Urinary bladder (tissue), 4 donors: ENCODE data around the gene MRPS22. TPM values are rescaled to one million over a fixed set of nuclear protein-coding genes. Genes with fewer than 3 reads are reported as not detected.

Experiments
- DNase-seq: peaks from one replicate; pipeline ENCODE4 v3.0.0-alpha.2; 2015; ENCODE audit errors: extremely low spot score
- H3K27ac ChIP-seq: one replicate; pipeline ENCODE4 v1.5.1; 2013; ENCODE audit warnings: low read depth, mild to moderate bottlenecking, moderate library complexity
- H3K36me3 ChIP-seq: one replicate; pipeline ENCODE4 v1.6.1; 2013; ENCODE audit warnings: mild to moderate bottlenecking, moderate library complexity; ENCODE audit not compliant: insufficient read depth
- H3K4me1 ChIP-seq: one replicate; pipeline ENCODE4 v1.6.1; 2013; ENCODE audit warnings: mild to moderate bottlenecking, moderate library complexity; ENCODE audit not compliant: insufficient read depth
- H3K4me3 ChIP-seq: one replicate; pipeline ENCODE4 v1.5.1; 2013; ENCODE audit warnings: low read depth, low read length
- WGBS: extraction: QIAGEN DNeasy Blood & Tissue Kit; methylation state at CpG from one replicate; pipeline ENCODE4 v1.1.7; 2013; 5-methylcytosine and 5-hydroxymethylcytosine counted together
- polyA plus RNA-seq: library from polyadenylated mRNA; stranded (reverse); fragments of 200-250 nt; gene quantifications from one replicate; pipeline ENCODE4 v1.2.3, GENCODE V29; 2013
- total RNA-seq: library from RNA; depleted of rRNA; stranded (reverse); fragments of >200 nt; gene quantifications from one replicate; pipeline ENCODE4 v1.2.3, GENCODE V29; 2014
- donor health status: healthy with polysubstance abuse.
- donor health status: healthy.

The MRPS22 gene
- total and polyA plus RNA-seq, 2 donors = 42.2 to 62.1 TPM

DNA sequence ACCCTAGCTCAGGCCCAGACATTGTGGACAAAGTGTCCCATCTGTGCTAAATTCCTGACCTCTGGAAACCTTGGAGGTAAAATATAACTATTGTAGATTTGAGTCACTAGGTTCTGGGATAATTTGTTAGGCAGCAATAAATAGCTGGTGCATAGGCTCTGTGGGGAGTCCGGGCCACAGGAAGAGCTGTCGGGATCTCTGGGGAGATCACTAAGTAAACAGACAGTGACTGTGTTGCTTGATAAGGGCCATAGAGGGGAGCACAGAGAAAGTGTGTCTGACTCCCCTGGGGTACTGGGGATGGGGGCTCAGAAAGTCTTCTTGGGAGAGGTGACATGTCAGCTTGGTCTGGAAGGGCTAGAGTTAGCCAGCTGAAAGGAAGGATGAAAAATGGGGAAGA, 37.7 kb upstream of the MRPS22 start:
- Histone ChIP-seq H3K4me1 (no peaks in the 10 kb centered on the region), H3K27ac (no peak overlapping the region), H3K4me3 (no peak overlapping the region), H3K36me3 (no peaks in the 10 kb centered on the region)
- no peak for DNase-seq
- 80% methylated on average over 2 of the region's 2 CpGs for WGBS

- DNase-seq = no peak
- Histone ChIP-seq H3K27ac (no peak overlapping the region), H3K4me3 (no peak overlapping the region), H3K36me3 (no peaks in the 10 kb centered on the region), H3K4me1 (no peaks in the 10 kb centered on the region)
- WGBS = 85% methylated on average over 1 of the region's 1 CpG
These were observed 36.7 kb upstream of the MRPS22 start for GRCh38 chr3:139307072-139307491.

DNA sequence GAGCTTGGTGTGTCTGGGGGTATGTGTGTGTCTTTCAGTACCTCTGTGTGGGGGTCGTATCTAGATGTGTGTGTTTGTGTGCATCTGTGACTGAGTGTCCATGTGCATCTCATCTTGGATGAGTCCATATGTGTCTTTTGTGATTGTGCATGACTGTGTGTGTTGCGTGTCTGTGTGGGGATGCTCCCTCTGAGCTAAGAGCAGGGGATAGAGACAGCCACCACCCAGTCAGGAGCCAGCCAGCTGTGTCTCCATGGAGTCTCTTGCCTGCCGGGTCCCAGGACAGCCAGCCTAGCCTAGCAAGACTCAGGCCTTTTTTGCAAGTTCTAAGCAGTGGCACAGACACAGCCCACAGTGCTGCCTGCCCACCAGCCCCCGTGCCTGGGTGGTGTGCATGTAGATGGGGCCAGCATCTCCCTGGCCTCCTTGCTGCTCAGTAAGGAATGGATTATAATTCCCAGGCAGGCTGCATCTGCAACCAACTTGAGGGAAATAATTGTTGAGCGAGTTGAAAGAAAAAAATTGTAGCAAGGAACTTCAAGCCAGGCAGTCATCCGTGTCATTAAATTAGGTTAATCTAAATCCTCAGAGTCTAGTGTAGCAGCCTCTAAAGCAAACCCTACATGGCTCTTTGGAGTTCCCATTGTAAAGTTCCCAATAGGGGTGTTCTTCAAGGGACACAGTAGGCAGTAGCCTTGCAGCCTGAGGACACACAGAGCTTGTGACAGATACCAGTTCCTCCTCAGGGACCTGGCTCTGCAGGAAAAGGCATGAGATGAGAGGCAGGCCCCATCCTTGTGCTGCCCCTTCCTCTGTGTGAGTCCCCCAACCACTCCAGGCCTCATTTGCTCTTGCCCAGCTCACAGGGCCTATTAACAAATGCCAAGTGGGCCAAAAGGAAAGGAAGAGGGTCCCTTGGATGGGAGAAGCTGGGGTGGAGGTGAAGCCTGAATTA, 35.9 kb upstream of the MRPS22 start:
- DNase-seq = no peak
- Histone ChIP-seq H3K4me3 (no peak overlapping the region), H3K4me1 (no peaks in the 10 kb centered on the region), H3K36me3 (no peaks in the 10 kb centered on the region), H3K27ac (no peak overlapping the region)
- WGBS = 84% methylated on average over 6 of the region's 6 CpGs

DNA sequence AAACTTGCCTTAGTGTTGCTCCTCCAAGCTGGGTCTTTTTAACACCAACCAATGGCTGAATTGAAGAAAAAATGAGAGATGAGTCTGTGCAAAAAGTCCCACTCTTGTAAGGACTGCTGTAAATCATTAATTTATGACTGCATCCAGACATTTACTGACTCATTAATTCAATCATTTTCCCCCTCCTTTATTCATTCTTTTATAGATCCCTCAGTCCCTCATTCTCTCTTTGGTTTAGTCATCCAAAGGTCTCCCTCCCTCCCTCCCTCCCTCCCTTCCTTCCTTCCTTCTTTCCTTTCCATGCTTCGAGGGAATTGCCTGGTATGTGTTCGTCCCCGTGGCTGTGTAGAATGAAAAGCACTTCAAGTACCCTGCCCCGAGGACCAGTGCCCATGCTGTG, 35.3 kb upstream of the MRPS22 start:
- no peak overlapping the region for H3K27ac ChIP-seq
- no peak for DNase-seq
- 46% methylated on average over 4 of the region's 4 CpGs for WGBS
- no peaks in the 10 kb centered on the region for H3K36me3 ChIP-seq
- no peak overlapping the region for H3K4me3 ChIP-seq
- H3K4me1 ChIP-seq = no peaks in the 10 kb centered on the region

DNA sequence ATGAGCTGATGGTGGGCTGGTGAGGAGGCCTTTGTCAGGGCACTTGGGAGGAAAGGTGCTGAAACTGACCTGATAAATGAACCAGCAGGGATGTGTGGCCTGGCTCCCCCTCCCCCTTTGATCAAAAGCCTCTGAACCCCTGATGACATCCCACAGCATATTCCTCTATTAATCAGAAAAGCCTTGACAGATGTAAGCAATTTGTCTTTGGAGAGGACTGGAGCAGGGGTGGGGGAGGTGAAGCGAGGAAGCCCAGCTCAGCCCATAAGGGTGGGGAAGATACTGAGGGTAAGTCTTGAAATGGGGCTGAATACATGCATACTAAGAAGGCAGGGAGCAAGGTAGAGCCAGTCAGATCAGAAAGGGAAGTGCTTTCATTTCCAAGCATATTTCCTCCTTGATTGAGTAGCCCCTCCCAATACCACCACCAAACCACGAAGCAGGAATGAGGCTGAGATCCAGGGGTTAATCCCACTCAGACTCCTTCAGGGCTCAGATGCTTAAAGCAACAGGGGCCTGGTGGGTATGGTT, 34.7 kb upstream of the MRPS22 start:
- 50% methylated on average over 2 of the region's 2 CpGs for WGBS
- H3K4me1 ChIP-seq = no peaks in the 10 kb centered on the region
- H3K36me3 ChIP-seq = no peaks in the 10 kb centered on the region
- H3K4me3 ChIP-seq = no peak overlapping the region
- DNase-seq = no peak
- H3K27ac ChIP-seq = peak overlapping the region; percentile 12

DNA sequence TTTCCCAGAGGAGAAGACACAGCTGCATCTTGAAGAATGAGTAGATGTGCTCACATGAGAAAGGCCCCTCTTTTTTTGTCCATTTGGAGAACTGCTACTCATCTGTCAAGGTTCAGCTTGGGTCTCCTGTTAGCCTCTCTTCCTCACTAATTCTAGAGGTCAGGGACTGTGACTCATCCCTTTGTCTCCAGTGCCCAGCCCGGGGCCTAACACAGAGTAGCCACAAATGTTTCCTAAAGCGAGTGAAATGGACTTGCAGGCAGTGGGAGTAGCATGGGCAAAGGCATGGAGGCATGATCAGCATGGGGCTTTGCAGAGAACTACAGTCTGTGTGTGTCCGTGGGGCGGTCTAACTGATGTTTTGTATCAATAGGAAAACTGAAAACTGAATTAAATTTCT, 33.9 kb upstream of the MRPS22 start:
- no peaks in the 10 kb centered on the region for H3K4me1 ChIP-seq
- no peak for DNase-seq
- WGBS = 71% methylated on average over 4 of the region's 4 CpGs
- no peaks in the 10 kb centered on the region for H3K36me3 ChIP-seq
- no peak overlapping the region for H3K4me3 ChIP-seq
- peak overlapping the region; percentile 35 for H3K27ac ChIP-seq

- H3K27ac ChIP-seq = no peak overlapping the region
- WGBS = 57% methylated on average over 8 of the region's 8 CpGs
- H3K4me1 ChIP-seq = no peaks in the 10 kb centered on the region
- H3K4me3 ChIP-seq = no peak overlapping the region
- H3K36me3 ChIP-seq = no peaks in the 10 kb centered on the region
- no peak for DNase-seq
These were observed 33.3 kb upstream of the MRPS22 start for GRCh38 chr3:139310474-139310933.

DNA sequence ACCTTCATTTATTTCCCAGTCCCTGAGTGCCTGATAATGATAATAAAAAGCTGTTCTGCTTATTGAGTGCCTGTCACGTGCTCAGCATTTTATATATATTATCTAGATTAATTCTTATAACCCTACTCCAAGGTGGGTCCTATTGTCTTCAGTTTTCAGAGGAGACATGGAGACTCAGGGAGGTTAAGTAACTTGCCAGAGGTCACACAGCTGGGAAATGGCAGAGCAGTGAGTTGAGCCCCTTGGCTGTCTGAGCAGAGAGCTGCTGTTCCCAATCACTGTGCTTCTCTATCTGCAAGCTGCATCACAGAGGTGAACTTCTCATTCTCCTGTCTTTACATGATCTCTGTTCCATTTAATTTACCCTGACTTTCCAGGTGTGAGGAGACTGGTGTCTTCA, 32.3 kb upstream of the MRPS22 start:
- 65% methylated on average over 1 of the region's 1 CpG for WGBS
- Histone ChIP-seq H3K4me1 (no peaks in the 10 kb centered on the region), H3K27ac (no peak overlapping the region), H3K36me3 (no peaks in the 10 kb centered on the region), H3K4me3 (no peak overlapping the region)
- no peak for DNase-seq

- no peaks in the 10 kb centered on the region for H3K4me1 ChIP-seq
- no peak overlapping the region for H3K27ac ChIP-seq
- WGBS = 93% methylated on average over 1 of the region's 1 CpG
- H3K36me3 ChIP-seq = no peaks in the 10 kb centered on the region
- no peak for DNase-seq
- H3K4me3 ChIP-seq = no peak overlapping the region
These were observed 31.4 kb upstream of the MRPS22 start for GRCh38 chr3:139312416-139312815.

DNA sequence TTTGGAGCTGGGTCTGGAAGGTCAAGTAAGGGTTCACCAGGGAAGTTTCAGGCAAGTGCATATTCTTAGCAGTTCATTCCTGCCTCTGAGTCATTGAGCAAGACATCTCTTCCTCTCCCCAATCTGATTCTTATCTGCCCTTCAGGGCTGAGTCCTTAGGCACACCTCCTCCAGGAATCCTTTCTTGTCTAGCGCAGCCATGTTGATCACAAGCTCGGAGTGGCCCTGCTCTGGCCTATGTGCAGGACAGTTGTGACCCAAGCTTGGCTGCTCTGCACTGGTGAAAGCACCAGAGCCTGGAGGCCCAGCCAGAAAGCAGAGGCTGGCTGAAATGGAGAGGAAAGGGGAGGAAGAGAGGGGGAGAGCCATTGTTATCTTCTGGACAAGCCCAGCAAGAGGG, 30.9 kb upstream of the MRPS22 start:
- 78% methylated on average over 2 of the region's 2 CpGs for WGBS
- Histone ChIP-seq H3K4me3 (no peak overlapping the region), H3K4me1 (no peaks in the 10 kb centered on the region), H3K36me3 (no peaks in the 10 kb centered on the region), H3K27ac (no peak overlapping the region)
- no peak for DNase-seq

DNA sequence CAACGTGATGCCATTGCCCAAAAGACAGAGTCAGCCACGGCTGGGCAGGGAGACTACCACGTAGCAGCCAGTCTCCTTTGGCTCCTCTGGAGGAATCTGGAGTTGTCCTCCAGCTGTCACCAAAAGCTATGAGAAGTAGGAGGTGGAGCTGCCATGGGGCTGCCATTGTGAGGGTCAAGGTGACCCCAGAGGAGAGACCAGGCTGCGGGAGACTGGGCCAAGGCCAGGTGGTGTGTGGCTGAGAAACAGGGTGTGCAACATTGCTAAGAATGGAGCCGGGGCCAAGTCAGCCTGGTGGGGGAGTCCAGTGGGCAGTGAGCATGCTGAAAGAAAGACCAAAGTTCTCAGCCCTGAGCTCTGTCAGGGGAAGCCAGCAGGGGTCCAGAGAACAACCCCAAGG, 29.9 kb upstream of the MRPS22 start:
- Histone ChIP-seq H3K36me3 (no peaks in the 10 kb centered on the region), H3K4me3 (no peak overlapping the region), H3K4me1 (no peaks in the 10 kb centered on the region), H3K27ac (no peak overlapping the region)
- 86% methylated on average over 5 of the region's 5 CpGs for WGBS
- DNase-seq = no peak

DNA sequence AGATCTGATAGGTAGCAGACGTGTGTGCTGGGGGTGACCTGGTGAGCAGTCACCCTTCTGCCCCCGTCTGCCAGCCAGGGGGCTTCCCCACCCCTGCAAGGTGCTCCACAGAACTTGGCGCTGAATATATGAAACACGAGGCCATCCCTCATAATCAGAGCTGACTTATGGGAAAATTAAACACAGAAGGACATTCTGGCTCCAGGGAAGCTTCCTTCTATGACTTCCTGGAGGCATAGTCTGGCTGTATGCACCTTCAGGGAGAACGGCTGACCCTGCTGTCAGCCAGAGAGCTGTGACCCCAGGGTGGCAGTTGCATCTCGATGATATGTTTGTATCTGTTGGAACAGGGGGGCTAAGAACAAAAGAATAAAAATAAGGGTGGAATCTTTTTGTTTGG, 26.6 kb upstream of the MRPS22 start:
- Histone ChIP-seq H3K4me1 (no peaks in the 10 kb centered on the region), H3K4me3 (no peak overlapping the region), H3K36me3 (no peaks in the 10 kb centered on the region), H3K27ac (no peak overlapping the region)
- WGBS = 56% methylated on average over 6 of the region's 6 CpGs
- DNase-seq = no peak

DNA sequence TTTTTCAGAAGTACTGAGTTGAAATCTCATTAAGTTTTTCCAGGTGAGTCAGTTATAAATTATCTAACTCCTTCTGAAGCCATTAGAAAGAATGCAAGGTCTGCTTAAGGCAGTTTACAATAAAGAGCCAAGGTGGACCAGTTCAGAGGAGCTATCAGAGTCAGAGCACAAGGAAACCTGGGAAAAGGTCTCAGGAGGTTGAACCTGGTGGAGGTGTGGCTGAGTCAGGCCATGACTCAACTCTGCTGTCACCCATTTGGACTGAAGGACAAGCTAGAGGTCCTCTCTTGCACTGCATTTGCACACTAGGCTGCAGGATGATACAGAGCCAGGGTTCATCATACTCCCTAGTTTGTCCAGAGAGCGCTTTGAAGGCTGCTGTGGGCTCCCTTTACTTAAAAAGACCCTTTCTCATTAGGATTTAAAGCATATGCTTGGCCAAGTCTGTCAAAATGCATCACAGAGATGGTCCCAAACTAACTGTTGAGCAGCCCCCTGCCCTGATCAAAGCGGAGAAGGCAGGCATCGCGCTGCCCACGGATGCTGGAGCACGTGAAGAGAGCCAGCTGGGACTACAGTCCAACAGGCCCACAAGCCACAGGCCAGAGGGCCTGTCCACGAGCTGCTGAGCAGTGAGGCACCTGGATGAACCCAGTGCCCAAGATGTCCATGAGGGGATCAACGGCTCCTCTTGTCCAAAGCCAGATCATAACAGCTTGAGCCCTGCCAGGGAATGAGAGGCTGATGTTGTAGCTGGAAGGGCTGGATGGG, 26.0 kb upstream of the MRPS22 start:
- Histone ChIP-seq H3K27ac (no peak overlapping the region), H3K4me1 (no peaks in the 10 kb centered on the region), H3K4me3 (no peak overlapping the region), H3K36me3 (no peaks in the 10 kb centered on the region)
- WGBS = 78% methylated on average over 8 of the region's 8 CpGs
- DNase-seq = no peak

GRCh38 chr3:139318431-139318816, 25.4 kb upstream of the MRPS22 start:
- Histone ChIP-seq H3K27ac (no peak overlapping the region), H3K4me1 (no peaks in the 10 kb centered on the region), H3K4me3 (no peak overlapping the region), H3K36me3 (no peaks in the 10 kb centered on the region)
- no peak for DNase-seq
- WGBS = 14% methylated on average over 3 of the region's 3 CpGs
